H1 (cell line): Measurements from ENCODE around the gene CKAP2L. TPM values are rescaled to one million over a fixed set of nuclear protein-coding genes. Genes with fewer than 3 reads are reported as not detected.

Source experiments
- CTCF ChIA-PET: fragments of 300-600 bp; sonication (Branson Sonifier 250); formaldehyde crosslinking; loops from one replicate; lab custom pipeline; 2021; ENCODE audit not compliant: partially characterized antibody; lab: Charles Lee
- POLR2A ChIA-PET: fragments of 300-600 bp; sonication (Branson Sonifier 250); formaldehyde crosslinking; loops from one replicate; lab custom pipeline; 2021; ENCODE audit warnings: inconsistent platforms; ENCODE audit not compliant: partially characterized antibody; lab: Charles Lee
- DNase-seq, 2 experiments: peaks; one replicate each; pipeline versions ENCODE4 v3.0.0 to v3.0.0-alpha.2; 2010 to 2022; ENCODE audit warnings: low spot score in 2 of 2, low read depth in 1 of 2, mixed read lengths in 1 of 2
- FAIRE-seq: peaks from 2 replicates; lab custom pipeline; 2011; peaks lifted over from hg19 to GRCh38; lab: Jason Lieb, UNC
- H2AFZ ChIP-seq: 2 replicates; pipeline ENCODE4 v1.8.1; 2012; ENCODE audit warnings: low read length, inconsistent platforms
- H2AK5ac ChIP-seq: 2 replicates; pipeline ENCODE4 v1.6.1; 2013; ENCODE audit warnings: low read depth, low read length
- H2BK120ac ChIP-seq: replicated peaks from 2 replicates; pipeline ENCODE3; 2013; ENCODE audit warnings: low read depth, low read length, inconsistent platforms
- H2BK12ac ChIP-seq: 2 replicates; pipeline ENCODE4 v1.6.1; 2013; ENCODE audit warnings: low read depth, low read length
- H2BK15ac ChIP-seq: 2 replicates; pipeline ENCODE4 v1.6.1; 2013; ENCODE audit warnings: low read length
- H2BK20ac ChIP-seq: 2 replicates; pipeline ENCODE4 v1.6.1; 2013; ENCODE audit warnings: low read length
- H2BK5ac ChIP-seq: 2 replicates; pipeline ENCODE4 v1.6.1; 2013; ENCODE audit warnings: low read depth, low read length
- H3K14ac ChIP-seq: 2 replicates; pipeline ENCODE4 v1.6.1; 2013; ENCODE audit warnings: inconsistent platforms; ENCODE audit not compliant: insufficient read length
- H3K18ac ChIP-seq: 2 replicates; pipeline ENCODE4 v1.6.1; 2013; ENCODE audit warnings: low read length; ENCODE audit errors: extremely low read depth
- H3K23ac ChIP-seq: 2 replicates; pipeline ENCODE4 v1.6.1; 2013; ENCODE audit warnings: inconsistent platforms; ENCODE audit not compliant: insufficient read length
- H3K23me2 ChIP-seq: 2 replicates; pipeline ENCODE4 v1.6.1; 2013; ENCODE audit warnings: low read depth, low read length
- H3K27ac ChIP-seq: 2 replicates; pipeline ENCODE4 v1.6.1; 2011; ENCODE audit warnings: low read depth, low read length, inconsistent platforms
- H3K27me3 ChIP-seq, 4 experiments: replicated peaks in 1 of 4; 1 replicate in 1 of 4; 2 replicates in 3 of 4; pipeline versions ENCODE4 v1.6.1 to v1.8.1; 2011 to 2013; ENCODE audit warnings: low read length in 3 of 4, mild to moderate bottlenecking in 3 of 4, inconsistent platforms in 2 of 4, mixed read lengths in 2 of 4, moderate library complexity in 1 of 4; ENCODE audit not compliant: control insufficient read depth in 3 of 4, insufficient read depth in 3 of 4; ENCODE audit errors: extremely low read depth in 1 of 4
- H3K36me3 ChIP-seq, 4 experiments: 2 replicates each; pipeline versions ENCODE4 v1.6.1 to v1.8.1; 2011 to 2013; ENCODE audit warnings: mild to moderate bottlenecking in 4 of 4, low read length in 3 of 4, moderate library complexity in 2 of 4, control low read depth in 1 of 4, inconsistent platforms in 1 of 4; ENCODE audit not compliant: insufficient read depth in 4 of 4, control insufficient read depth in 2 of 4
- H3K4ac ChIP-seq: replicated peaks from 2 replicates; pipeline ENCODE3; 2013; ENCODE audit warnings: low read length, low read depth, mixed read lengths, inconsistent platforms; ENCODE audit not compliant: insufficient read length
- H3K4me1 ChIP-seq, 4 experiments: replicated peaks in 1 of 4; 1 replicate in 1 of 4; 2 replicates in 3 of 4; pipeline versions ENCODE4 v1.6.1 to v1.8.1; 2011 to 2013; ENCODE audit warnings: low read length in 3 of 4, inconsistent platforms in 2 of 4, mixed read lengths in 1 of 4; ENCODE audit not compliant: insufficient read depth in 4 of 4, control insufficient read depth in 3 of 4
- H3K4me2 ChIP-seq, 2 experiments: 2 replicates each; pipeline versions ENCODE4 v1.6.1 to v1.8.1; 2011 to 2013; ENCODE audit warnings: low read depth in 2 of 2, low read length in 2 of 2, control low read depth in 1 of 2, inconsistent platforms in 1 of 2, mild to moderate bottlenecking in 1 of 2; ENCODE audit not compliant: insufficient read depth in 1 of 2
- H3K4me3 ChIP-seq, 4 experiments: fragments of 200-600, 300-600 bp in 1 of 4; sonication (generic), shearing (Covaris generic), sonication (Bioruptor Twin) in 1 of 4; 2 replicates each; pipeline versions ENCODE4 v1.5.1 to v1.8.1; 2011 to 2016; ENCODE audit warnings: low read length in 4 of 4, low read depth in 3 of 4, control low read depth in 2 of 4, inconsistent platforms in 2 of 4, mild to moderate bottlenecking in 2 of 4, mixed read lengths in 1 of 4, moderate library complexity in 1 of 4; ENCODE audit not compliant: insufficient read depth in 2 of 4; ENCODE audit errors: extremely low read depth in 1 of 4
- H3K56ac ChIP-seq: replicated peaks from 2 replicates; pipeline ENCODE3; 2013; ENCODE audit warnings: low read depth, mild to moderate bottlenecking, mixed read lengths, low read length, inconsistent platforms; ENCODE audit not compliant: insufficient read length
- H3K79me1 ChIP-seq: 2 replicates; pipeline ENCODE4 v1.6.1; 2013; ENCODE audit warnings: low read depth, low read length, control low read depth
- H3K79me2 ChIP-seq, 2 experiments: 2 replicates each; pipeline versions ENCODE4 v1.6.1 to v1.8.1; 2012 to 2013; ENCODE audit warnings: low read length in 2 of 2, mild to moderate bottlenecking in 2 of 2, inconsistent platforms in 1 of 2; ENCODE audit not compliant: insufficient read depth in 2 of 2, control insufficient read depth in 1 of 2
- H3K9ac ChIP-seq, 4 experiments: replicated peaks in 1 of 4; 1 replicate in 1 of 4; 2 replicates in 3 of 4; pipeline versions ENCODE4 v1.6.1 to v1.8.1; 2011 to 2013; ENCODE audit warnings: low read depth in 3 of 4, low read length in 3 of 4, control low read depth in 2 of 4, mild to moderate bottlenecking in 2 of 4, moderate library complexity in 2 of 4, inconsistent platforms in 1 of 4; ENCODE audit errors: extremely low read depth in 1 of 4
- H3K9me3 ChIP-seq, 2 experiments: 2 replicates each; pipeline versions ENCODE4 v1.6.1 to v1.8.1; 2012 to 2013; ENCODE audit warnings: mild to moderate bottlenecking in 2 of 2, moderate library complexity in 2 of 2, control low read depth in 1 of 2, inconsistent platforms in 1 of 2, low read depth in 1 of 2, low read length in 1 of 2, mixed read lengths in 1 of 2; ENCODE audit not compliant: insufficient read depth in 2 of 2
- H4K20me1 ChIP-seq, 2 experiments: replicated peaks in 1 of 2; 2 replicates each; pipeline versions ENCODE3 to v1.8.1; 2011 to 2013; ENCODE audit warnings: inconsistent platforms in 2 of 2, low read length in 2 of 2, mild to moderate bottlenecking in 1 of 2; ENCODE audit not compliant: insufficient read depth in 2 of 2, control insufficient read depth in 1 of 2
- H4K5ac ChIP-seq: 2 replicates; pipeline ENCODE4 v1.6.1; 2013; ENCODE audit warnings: low read length, low read depth, mixed read lengths, inconsistent platforms; ENCODE audit not compliant: insufficient read length
- H4K8ac ChIP-seq: 2 replicates; pipeline ENCODE4 v1.8.0; 2013; ENCODE audit warnings: mild to moderate bottlenecking, moderate library complexity, low read length, inconsistent platforms; ENCODE audit not compliant: insufficient read depth; ENCODE audit errors: extremely low read depth
- H4K91ac ChIP-seq: replicated peaks from 2 replicates; pipeline ENCODE3; 2013; ENCODE audit warnings: low read length, mixed read lengths, inconsistent platforms; ENCODE audit not compliant: insufficient read length
- CHD2 ChIP-seq: IDR thresholded peaks from 2 replicates; pipeline ENCODE4 v1.6.1; 2012; ENCODE audit warnings: low read length, improper control_type of control experiment
- EGR1 ChIP-seq: IDR thresholded peaks from 2 replicates; pipeline ENCODE4 v1.6.1; 2011; ENCODE audit warnings: low read depth, low read length, borderline replicate concordance
- HDAC6 ChIP-seq: IDR thresholded peaks from one replicate; pipeline ENCODE4 v1.7.1; 2012; ENCODE audit warnings: low read depth, mild to moderate bottlenecking, inconsistent platforms, low read length, moderate library complexity
- NRF1 ChIP-seq: IDR thresholded peaks from 2 replicates; pipeline ENCODE4 v1.6.1; 2011; ENCODE audit warnings: mild to moderate bottlenecking, low read depth, low read length, improper control_type of control experiment
- SP1 ChIP-seq: IDR thresholded peaks from 2 replicates; pipeline ENCODE4 v1.6.1; 2011; ENCODE audit warnings: low read depth, low read length
- TAF7 ChIP-seq: optimal IDR thresholded peaks from 2 replicates; pipeline ENCODE3; 2011; ENCODE audit warnings: low read depth, mild to moderate bottlenecking, inconsistent platforms, low read length, moderate library complexity, borderline replicate concordance
- USF2 ChIP-seq: IDR thresholded peaks from 2 replicates; pipeline ENCODE4 v1.6.1; 2011; ENCODE audit warnings: low read length, improper control_type of control experiment
- ZNF274 ChIP-seq: IDR thresholded peaks from 2 replicates; pipeline ENCODE4 v1.7.0; 2012; ENCODE audit warnings: low read length, borderline replicate concordance; ENCODE audit errors: extremely low read depth
- WGBS, 2 experiments: shearing (Covaris generic) in 1 of 2; methylation state at CpG; one replicate each; pipeline versions ENCODE4 v1.1.6 to v1.1.7; 2013 to 2015; ENCODE audit warnings: low lambda C conversion rate in 2 of 2, mixed read lengths in 2 of 2, inconsistent platforms in 1 of 2, low coverage in 1 of 2, missing lambda C conversion rate in 1 of 2; ENCODE audit not compliant: insufficient replicate concordance in 2 of 2, insufficient coverage in 1 of 2, insufficient read length in 1 of 2; ENCODE audit errors: extremely low coverage in 1 of 2, missing lambda C conversion rate in 1 of 2; 5-methylcytosine and 5-hydroxymethylcytosine counted together
- polyA plus RNA-seq, 7 experiments: library from polyadenylated mRNA; depleted of rRNA in 3 of 7; stranded (reverse) in 5 of 7; unstranded in 2 of 7; fragments of >200 nt in 5 of 7; fragments of 200-250 nt in 2 of 7; gene quantifications; 1 replicate in 5 of 7; 2 replicates in 1 of 7; 4 replicates in 1 of 7; pipeline versions ENCODE4 v1.2.1 to v1.2.3, GENCODE V29; 2011 to 2013; ENCODE audit warnings: missing spikeins in 2 of 7, mixed read lengths in 2 of 7
- total RNA-seq: library from RNA; stranded (reverse); fragmentation: NEBNext Ultra II Directional; extraction: Animal tissue kit (Norgen Biotek cat#: 25700); gene quantifications from 2 replicates; pipeline ENCODE4 v1.2.1, GENCODE V29; 2021

The CKAP2L gene
- total and polyA plus RNA-seq, 2 of the 8 experiments (the other 6 are each of a cell fraction or from before 2014, with no cell fraction given) = 2.5 to 20.7 TPM

GRCh38 chr2:112796486-112796885 lies 32.1 kb upstream of the CKAP2L start:
- TF ChIP-seq TAF7 = no peak
- TF ChIP-seq HDAC6 = no peak
- no peak for TF ChIP-seq NRF1
- no peak for TF ChIP-seq SP1
- TF ChIP-seq EGR1 = no peak
- TF ChIP-seq USF2 = no peak
- TF ChIP-seq ZNF274 = no peak
- no peak for TF ChIP-seq CHD2
- TF ChIP-seq, all 59 proteins: peak for 0
- no peak overlapping the region for H2BK15ac ChIP-seq
- H3K23ac ChIP-seq = no peak overlapping the region
- no peak overlapping the region for H2BK12ac ChIP-seq
- DNase-seq (no peak), FAIRE-seq (no peak)
- no peaks in the 10 kb centered on the region for H3K79me2 ChIP-seq
- no peaks in the 10 kb centered on the region for H3K27me3 ChIP-seq
- no peak overlapping the region for H3K27ac ChIP-seq
- no peaks in the 10 kb centered on the region for H3K23me2 ChIP-seq
- H2BK5ac ChIP-seq = no peak overlapping the region
- H3K18ac ChIP-seq = no peak overlapping the region
- no peak overlapping the region for H3K9ac ChIP-seq
- 0% methylated on average over 1 of the region's 1 CpG; no CpG with 5 or more reads in 1 of the 2 experiments for WGBS, 2 experiments
- no peak overlapping the region for H2BK20ac ChIP-seq
- no peak overlapping the region for H3K4ac ChIP-seq
- ChIA-PET CTCF (interaction anchor here (1.0 kb wide), 1 partner anchor 26 kb away, joined by 3 read pairs; no protein-coding TSS in a partner anchor), POLR2A (no interaction called here)
- H3K56ac ChIP-seq = no peak overlapping the region
- H3K14ac ChIP-seq = no peak overlapping the region
- H3K79me1 ChIP-seq = no peaks in the 10 kb centered on the region
- H4K20me1 ChIP-seq = no peaks in the 10 kb centered on the region
- no peak overlapping the region for H2BK120ac ChIP-seq
- peaks cover 0 to 1% (median 0%) of the 10 kb centered on the region in 4 experiments; a peak in 4 of 7 replicates for H3K4me1 ChIP-seq
- no peaks in the 10 kb centered on the region for H3K36me3 ChIP-seq
- H3K4me3 ChIP-seq = no peak overlapping the region
- no peak overlapping the region for H2AFZ ChIP-seq
- H4K5ac ChIP-seq = no peak overlapping the region
- H4K8ac ChIP-seq = no peak overlapping the region
- H4K91ac ChIP-seq = no peak overlapping the region
- no peaks in the 10 kb centered on the region; a peak in 1 of 4 replicates for H3K9me3 ChIP-seq
- no peak overlapping the region for H2AK5ac ChIP-seq
- no peak overlapping the region for H3K4me2 ChIP-seq
